ENCODE data around the gene PRAC1. TPM values are rescaled to one million over a fixed set of nuclear protein-coding genes. Genes with fewer than 3 reads are reported as not detected.

The PRAC1 gene
- total RNA-seq, 1 donor from 2014 or later: not detected

DNA sequence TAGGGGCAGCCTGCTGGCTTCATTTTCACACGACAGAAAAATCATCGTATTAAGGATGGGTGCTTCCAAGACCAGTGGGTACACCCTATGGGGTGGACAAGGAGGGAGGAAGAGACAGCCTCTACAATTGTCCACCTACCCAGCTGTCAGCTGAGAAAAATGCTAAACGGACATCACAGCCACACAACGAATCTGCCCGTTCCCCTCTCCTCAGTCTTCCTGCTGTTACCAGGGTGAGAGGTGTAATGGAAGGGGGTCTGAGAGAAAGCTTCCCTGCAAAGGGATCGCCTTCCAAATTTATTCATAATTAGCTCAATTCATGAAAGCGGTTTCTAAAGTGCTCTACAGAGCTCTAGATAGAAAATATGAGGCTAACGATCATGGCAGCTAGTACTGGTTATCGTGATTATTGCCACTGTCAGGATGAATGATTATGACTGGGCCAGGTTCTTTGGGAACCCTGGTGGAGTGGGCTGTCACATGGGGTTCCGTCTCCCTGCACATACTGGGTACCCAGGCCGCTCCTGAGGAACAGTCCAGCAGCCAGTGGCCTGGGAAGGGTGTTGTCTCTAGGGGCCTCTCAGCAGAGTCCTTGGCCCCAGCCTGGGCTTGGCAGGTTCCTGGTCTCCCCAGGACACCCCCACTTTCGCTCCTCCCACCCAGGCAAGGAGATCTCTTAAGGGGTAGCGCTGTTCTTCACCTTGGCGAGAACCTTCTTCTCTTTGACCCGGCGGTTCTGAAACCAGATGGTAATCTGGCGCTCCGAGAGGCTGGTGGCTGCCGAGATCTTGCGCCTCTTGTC is 4.0 kb upstream of the PRAC1 start:
- no peak overlapping the region for H3K4me3 Mint-ChIP-seq
- no peak overlapping the region for H3K27ac Mint-ChIP-seq
- peaks cover 7% of the 10 kb centered on the region for H3K4me1 Mint-ChIP-seq (ENCODE audit: unreplicated experiment)
- no peaks in the 10 kb centered on the region for H3K36me3 Mint-ChIP-seq
- H3K9me3 Mint-ChIP-seq: no peaks in the 10 kb centered on the region
- DNase-seq (ENCODE audit: extremely low spot score, unreplicated experiment): no peak
- H3K27me3 Mint-ChIP-seq: peaks cover 100% of the 10 kb centered on the region
- TF ChIP-seq, protein P1, sequence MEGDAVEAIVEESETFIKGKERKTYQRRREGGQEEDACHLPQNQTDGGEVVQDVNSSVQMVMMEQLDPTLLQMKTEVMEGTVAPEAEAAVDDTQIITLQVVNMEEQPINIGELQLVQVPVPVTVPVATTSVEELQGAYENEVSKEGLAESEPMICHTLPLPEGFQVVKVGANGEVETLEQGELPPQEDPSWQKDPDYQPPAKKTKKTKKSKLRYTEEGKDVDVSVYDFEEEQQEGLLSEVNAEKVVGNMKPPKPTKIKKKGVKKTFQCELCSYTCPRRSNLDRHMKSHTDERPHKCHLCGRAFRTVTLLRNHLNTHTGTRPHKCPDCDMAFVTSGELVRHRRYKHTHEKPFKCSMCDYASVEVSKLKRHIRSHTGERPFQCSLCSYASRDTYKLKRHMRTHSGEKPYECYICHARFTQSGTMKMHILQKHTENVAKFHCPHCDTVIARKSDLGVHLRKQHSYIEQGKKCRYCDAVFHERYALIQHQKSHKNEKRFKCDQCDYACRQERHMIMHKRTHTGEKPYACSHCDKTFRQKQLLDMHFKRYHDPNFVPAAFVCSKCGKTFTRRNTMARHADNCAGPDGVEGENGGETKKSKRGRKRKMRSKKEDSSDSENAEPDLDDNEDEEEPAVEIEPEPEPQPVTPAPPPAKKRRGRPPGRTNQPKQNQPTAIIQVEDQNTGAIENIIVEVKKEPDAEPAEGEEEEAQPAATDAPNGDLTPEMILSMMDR (conservative IDR thresholded peaks at IDR 0.05): no peak

DNA sequence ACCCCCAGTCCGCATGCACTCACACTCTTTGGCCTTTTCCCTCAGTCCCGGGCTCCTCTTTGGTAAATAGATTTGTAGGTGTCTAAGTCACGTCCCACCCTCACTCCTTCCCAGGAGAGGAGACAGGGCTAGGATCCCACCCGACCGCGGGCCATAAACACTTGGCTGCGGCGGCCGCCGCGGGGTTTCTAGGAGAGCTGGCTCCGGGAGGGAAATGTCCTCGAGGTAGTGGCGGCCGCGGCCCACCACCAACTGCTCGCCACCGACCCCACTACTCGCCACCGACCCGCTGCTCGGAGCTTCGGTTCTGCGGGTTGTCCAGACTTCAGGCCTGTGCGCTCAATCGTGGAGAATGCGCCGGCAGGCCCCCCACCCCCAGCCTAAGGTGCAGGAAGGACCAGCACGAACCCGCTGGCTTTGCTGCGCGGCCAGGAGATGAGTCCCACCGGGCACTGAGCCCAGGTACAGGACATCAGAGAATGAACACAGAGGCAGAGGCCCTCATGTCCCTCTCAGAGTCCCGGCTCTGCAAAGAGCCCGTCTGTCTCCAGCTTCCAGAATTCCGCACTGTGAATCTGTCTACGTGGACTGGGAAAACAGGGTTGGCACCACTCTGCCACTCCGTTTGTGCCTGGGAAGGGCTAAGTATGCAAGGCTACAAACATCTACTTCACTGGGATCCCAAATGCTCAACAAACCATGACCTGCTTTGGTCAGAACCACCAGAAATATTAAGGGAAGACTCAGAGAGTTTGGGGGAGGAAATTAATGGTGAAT is 3.2 kb upstream of the PRAC1 start:
- no peak overlapping the region for H3K27ac Mint-ChIP-seq
- peaks cover 7% of the 10 kb centered on the region for H3K4me1 Mint-ChIP-seq (ENCODE audit: unreplicated experiment)
- peaks cover 100% of the 10 kb centered on the region for H3K27me3 Mint-ChIP-seq
- no peak for DNase-seq (ENCODE audit: extremely low spot score, unreplicated experiment)
- H3K4me3 Mint-ChIP-seq: no peak overlapping the region
- TF ChIP-seq, protein P1 (conservative IDR thresholded peaks at IDR 0.05): no peak
- H3K9me3 Mint-ChIP-seq: no peaks in the 10 kb centered on the region
- no peaks in the 10 kb centered on the region for H3K36me3 Mint-ChIP-seq

DNA sequence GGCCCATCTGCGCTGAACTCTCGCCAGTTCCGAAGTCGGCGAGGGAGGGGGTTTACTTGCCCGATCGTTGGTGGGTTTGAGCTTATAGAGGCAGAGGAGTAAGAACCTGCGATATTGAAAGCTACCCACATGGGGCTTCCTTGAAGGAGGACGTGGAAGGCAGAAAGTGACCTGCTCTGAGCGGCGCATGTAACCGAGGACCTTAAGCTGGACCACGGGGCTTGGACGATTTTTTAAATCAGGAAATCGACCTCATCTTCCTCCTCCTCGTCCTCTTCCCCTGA is 2.6 kb upstream of the PRAC1 start:
- TF ChIP-seq, protein P1 (conservative IDR thresholded peaks at IDR 0.05): no peak
- Mint-ChIP-seq H3K4me3 (no peak overlapping the region), H3K27ac (no peak overlapping the region), H3K4me1 (ENCODE audit: unreplicated experiment) (peaks cover 11% of the 10 kb centered on the region), H3K9me3 (no peaks in the 10 kb centered on the region), H3K36me3 (no peaks in the 10 kb centered on the region), H3K27me3 (peaks cover 100% of the 10 kb centered on the region)
- DNase-seq (ENCODE audit: extremely low spot score, unreplicated experiment): no peak

DNA sequence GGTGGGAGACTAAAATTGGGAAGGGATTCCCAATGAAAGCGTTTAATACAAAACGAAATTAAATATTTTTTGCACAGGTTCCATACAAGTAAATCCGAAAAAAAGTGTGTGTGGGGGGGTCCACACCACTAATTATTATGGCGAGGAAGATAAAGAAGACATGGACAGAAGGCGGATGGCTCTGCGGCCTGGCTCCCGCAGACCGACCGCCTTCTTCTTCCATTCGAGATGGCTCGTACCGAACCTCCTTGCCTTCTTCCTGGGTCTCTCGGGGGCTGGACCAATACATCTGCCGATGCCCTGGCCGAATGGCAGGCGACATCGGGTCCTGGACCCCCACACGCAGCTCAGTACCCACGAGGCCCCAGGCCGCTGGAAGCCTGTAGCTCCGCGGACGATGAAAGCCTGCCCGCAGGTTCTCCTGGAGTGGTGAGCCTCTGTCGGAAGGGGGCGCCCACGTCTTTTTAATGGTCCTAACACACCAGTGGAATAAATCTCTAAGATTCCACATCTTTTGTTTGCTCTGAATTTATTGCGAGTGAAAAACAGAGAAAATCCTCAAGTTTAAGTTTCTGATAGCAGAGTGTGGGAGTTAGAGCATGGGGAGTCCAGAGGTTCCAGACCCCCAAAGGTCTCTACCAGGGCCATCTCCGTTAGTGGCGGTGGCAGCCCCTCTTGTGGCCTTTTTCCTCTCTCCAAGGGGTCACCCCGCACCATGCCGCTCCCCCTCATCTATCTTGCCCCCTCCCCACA is 2.1 kb upstream of the PRAC1 start:
- peak; percentile 86 for DNase-seq (ENCODE audit: extremely low spot score, unreplicated experiment)
- Mint-ChIP-seq H3K27me3 (peaks cover 100% of the 10 kb centered on the region), H3K27ac (peak overlapping the region; percentile 50), H3K4me1 (ENCODE audit: unreplicated experiment) (peaks cover 9% of the 10 kb centered on the region), H3K36me3 (no peaks in the 10 kb centered on the region), H3K9me3 (no peaks in the 10 kb centered on the region), H3K4me3 (peak overlapping the region; percentile 82)
- TF ChIP-seq, protein P1 (conservative IDR thresholded peaks at IDR 0.05): peak; percentile 84

DNA sequence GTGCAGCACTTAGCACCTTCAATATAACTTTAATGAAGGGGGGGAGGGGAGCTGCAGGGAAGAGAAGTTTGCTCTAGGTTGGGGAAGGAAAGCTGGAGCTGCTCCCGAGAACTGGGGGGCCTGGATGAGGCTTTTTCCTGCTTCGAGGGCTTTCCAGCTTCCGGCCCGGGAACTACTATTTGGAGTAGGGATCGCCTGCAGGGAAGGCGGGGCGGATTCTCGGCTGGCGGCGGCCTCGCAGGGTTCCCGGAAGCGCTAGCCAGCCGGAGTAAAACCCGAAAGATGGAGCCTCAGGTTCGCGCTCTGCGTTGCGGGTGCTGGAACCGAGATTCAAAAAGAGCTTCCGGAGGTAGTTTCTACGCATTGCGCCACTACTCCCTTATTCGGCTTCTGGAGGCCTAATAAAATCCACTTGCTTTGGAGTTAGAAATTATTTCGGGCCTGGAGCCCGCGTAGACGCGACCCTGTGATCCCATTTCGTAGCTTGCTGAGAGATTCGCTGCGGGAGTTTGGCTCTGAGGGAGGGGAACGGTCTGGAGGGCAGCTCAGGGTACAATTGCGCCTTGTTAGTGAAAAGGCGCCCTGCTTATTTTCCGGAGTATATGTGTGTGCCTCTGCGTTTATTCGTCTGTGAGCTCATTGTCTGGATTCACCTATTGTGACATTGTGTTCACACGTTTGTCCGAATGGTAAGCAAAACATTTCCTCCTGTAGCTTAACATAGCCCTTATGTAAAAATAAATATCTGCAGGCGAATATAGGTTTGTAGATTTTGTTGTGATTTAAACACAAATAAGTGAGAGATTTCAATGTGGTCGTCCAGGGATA is 1.3 kb upstream of the PRAC1 start:
- Mint-ChIP-seq H3K9me3 (no peaks in the 10 kb centered on the region), H3K27ac (peak overlapping the region; percentile 9), H3K4me3 (peak overlapping the region; percentile 13), H3K27me3 (peaks cover 100% of the 10 kb centered on the region), H3K4me1 (ENCODE audit: unreplicated experiment) (peaks cover 12% of the 10 kb centered on the region), H3K36me3 (no peaks in the 10 kb centered on the region)
- no peak for DNase-seq (ENCODE audit: extremely low spot score, unreplicated experiment)
- TF ChIP-seq, protein P1 (conservative IDR thresholded peaks at IDR 0.05): no peak
